Lower lobe of right lung (tissue), 2 donors: ENCODE measurements around the gene ADAT3. TPM values are rescaled to one million over a fixed set of nuclear protein-coding genes. Genes with fewer than 3 reads are reported as not detected.
A peak's percentile ranks its signal among the peaks of the same experiment; 100 is the strongest.

Experiments used
- ATAC-seq, 2 donors: fragments of 200-7000 bp; cut with Tn5 transposase; one replicate each; pipeline ENCODE4 v1.9.1; 2020 to 2022; ENCODE audit warnings: mild to moderate bottlenecking in 2 of 2, moderate library complexity in 2 of 2
- DNase-seq: peaks from one replicate; pipeline ENCODE4 v3.0.0-alpha.2; 2020
- H3K27ac ChIP-seq: fragments of 200-600 bp; one replicate; pipeline ENCODE4 v1.8.0; 2022
- H3K27me3 ChIP-seq: fragments of 200-600 bp; one replicate; pipeline ENCODE4 v1.8.0; 2022; ENCODE audit warnings: low read depth
- H3K36me3 ChIP-seq: fragments of 200-600 bp; one replicate; pipeline ENCODE4 v1.8.0; 2022; ENCODE audit warnings: mild to moderate bottlenecking
- H3K4me1 ChIP-seq: fragments of 200-600 bp; one replicate; pipeline ENCODE4 v1.8.0; 2022
- H3K4me3 ChIP-seq: fragments of 200-600 bp; one replicate; pipeline ENCODE4 v1.8.0; 2022; ENCODE audit warnings: mild to moderate bottlenecking
- H3K9me3 ChIP-seq: fragments of 200-600 bp; one replicate; pipeline ENCODE4 v1.8.0; 2022
- CTCF ChIP-seq: fragments of 200-600 bp; IDR thresholded peaks from one replicate; pipeline ENCODE4 v1.8.0; 2022; ENCODE audit warnings: antibody characterized with exemption, mild to moderate bottlenecking
- intact Hi-C: fragments of 100-400 bp; cut with DNase I; formaldehyde crosslinking; loops from one replicate; pipeline ENCODE4 v1.11.0; 2022
- total RNA-seq: library from RNA; stranded (reverse); fragmentation: NEBNext Ultra II Directional; extraction: Animal tissue kit (Norgen Biotek cat#: 25700); gene quantifications from one replicate; pipeline ENCODE4 v1.2.1, GENCODE V29; 2021
- donor health status: DM: no; HTN: yes; CAD: no; lungs with severe emphysema.

Gene ADAT3
- total RNA-seq, 1 donor from 2014 or later, result 6.2 TPM

GRCh38 chr19:1857648-1858326, 47.4 kb upstream of the ADAT3 start:
- intact Hi-C loops, result no loop called here
- peak overlapping the region; percentile 60 for H3K4me3 ChIP-seq
- peak overlapping the region; percentile 94 for H3K27ac ChIP-seq
- DNase-seq, result peak; percentile 52
- no peaks in the 10 kb centered on the region for H3K9me3 ChIP-seq
- H3K4me1 ChIP-seq, result peaks cover 98% of the 10 kb centered on the region
- H3K36me3 ChIP-seq, result no peaks in the 10 kb centered on the region
- H3K27me3 ChIP-seq, result no peaks in the 10 kb centered on the region
- no peak for TF ChIP-seq CTCF
- no peak for ATAC-seq

- peak overlapping the region; percentile 94 for H3K27ac ChIP-seq
Measured at GRCh38 chr19:1858412-1859081, 46.7 kb upstream of the ADAT3 start.

GRCh38 chr19:1859331-1859781, 45.8 kb upstream of the ADAT3 start:
- Histone ChIP-seq H3K9me3 (no peaks in the 10 kb centered on the region), H3K27ac (peak overlapping the region; percentile 24), H3K4me1 (peaks cover 82% of the 10 kb centered on the region), H3K36me3 (no peaks in the 10 kb centered on the region), H3K4me3 (no peak overlapping the region), H3K27me3 (no peaks in the 10 kb centered on the region)
- TF ChIP-seq CTCF, result no peak
- intact Hi-C loops, result no loop called here
- DNase-seq (no peak), ATAC-seq (no peak)

More at GRCh38 chr19:1858412-1859081, 46.7 kb upstream of the ADAT3 start:
- H3K4me3 ChIP-seq, result no peak overlapping the region
- H3K4me1 ChIP-seq, result peaks cover 90% of the 10 kb centered on the region
- H3K27me3 ChIP-seq, result no peaks in the 10 kb centered on the region
- no peaks in the 10 kb centered on the region for H3K36me3 ChIP-seq
- intact Hi-C loops, result no loop called here
- no peak for DNase-seq
- H3K9me3 ChIP-seq, result no peaks in the 10 kb centered on the region
- ATAC-seq, result no peak
- no peak for TF ChIP-seq CTCF

GRCh38 chr19:1860042-1860775, 45.0 kb upstream of the ADAT3 start:
- Histone ChIP-seq H3K4me3 (peak overlapping the region; percentile 3), H3K4me1 (peaks cover 80% of the 10 kb centered on the region), H3K27ac (peak overlapping the region; percentile 24), H3K36me3 (no peaks in the 10 kb centered on the region), H3K9me3 (no peaks in the 10 kb centered on the region), H3K27me3 (no peaks in the 10 kb centered on the region)
- TF ChIP-seq CTCF, result no peak
- intact Hi-C loops, result no loop called here
- DNase-seq (no peak), ATAC-seq (no peak)

- Histone ChIP-seq H3K27ac (no peak overlapping the region), H3K27me3 (no peaks in the 10 kb centered on the region), H3K36me3 (no peaks in the 10 kb centered on the region), H3K9me3 (no peaks in the 10 kb centered on the region), H3K4me3 (peak overlapping the region; percentile 72), H3K4me1 (peaks cover 73% of the 10 kb centered on the region)
- intact Hi-C loops, result no loop called here
- DNase-seq, result no peak
- no peak for ATAC-seq
- TF ChIP-seq CTCF, result no peak
Measured at GRCh38 chr19:1860821-1861598, 44.2 kb upstream of the ADAT3 start.
